DND-41 (cell line): ENCODE data around the gene ITGA2B.

Source experiments
- EZH2 ChIP-seq: IDR thresholded peaks from 3 replicates; pipeline ENCODE4 v1.6.1; 2012; ENCODE audit warnings: borderline replicate concordance, low read depth, mild to moderate bottlenecking, moderate library complexity, low read length, inconsistent platforms; ENCODE audit not compliant: severe bottlenecking
- TF ChIP-seq, protein P1 (sequence below): IDR thresholded peaks from 2 replicates; pipeline ENCODE4 v1.5.1; 2012; ENCODE audit warnings: borderline replicate concordance, low read length, moderate library complexity, mild to moderate bottlenecking; ENCODE audit not compliant: poor library complexity, severe bottlenecking; ENCODE audit errors: extremely low read depth

DNA sequence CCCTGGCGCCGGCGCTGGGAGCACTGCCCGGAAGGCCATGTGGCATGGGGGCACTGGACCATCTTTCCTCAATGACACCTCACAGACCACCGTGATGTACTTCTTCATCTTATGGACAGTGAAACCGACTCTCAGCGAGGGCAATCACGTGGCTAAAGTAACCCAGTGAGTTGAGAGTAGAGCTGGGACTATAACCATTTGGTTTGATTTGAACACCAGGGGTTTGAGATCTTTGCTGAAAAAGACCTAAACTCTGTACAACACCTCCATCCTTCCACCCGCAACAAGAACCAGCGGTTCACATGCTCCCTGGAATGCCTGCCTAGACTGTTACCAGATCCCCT, 3.3 kb downstream of the ITGA2B start:
- TF ChIP-seq, protein P1, sequence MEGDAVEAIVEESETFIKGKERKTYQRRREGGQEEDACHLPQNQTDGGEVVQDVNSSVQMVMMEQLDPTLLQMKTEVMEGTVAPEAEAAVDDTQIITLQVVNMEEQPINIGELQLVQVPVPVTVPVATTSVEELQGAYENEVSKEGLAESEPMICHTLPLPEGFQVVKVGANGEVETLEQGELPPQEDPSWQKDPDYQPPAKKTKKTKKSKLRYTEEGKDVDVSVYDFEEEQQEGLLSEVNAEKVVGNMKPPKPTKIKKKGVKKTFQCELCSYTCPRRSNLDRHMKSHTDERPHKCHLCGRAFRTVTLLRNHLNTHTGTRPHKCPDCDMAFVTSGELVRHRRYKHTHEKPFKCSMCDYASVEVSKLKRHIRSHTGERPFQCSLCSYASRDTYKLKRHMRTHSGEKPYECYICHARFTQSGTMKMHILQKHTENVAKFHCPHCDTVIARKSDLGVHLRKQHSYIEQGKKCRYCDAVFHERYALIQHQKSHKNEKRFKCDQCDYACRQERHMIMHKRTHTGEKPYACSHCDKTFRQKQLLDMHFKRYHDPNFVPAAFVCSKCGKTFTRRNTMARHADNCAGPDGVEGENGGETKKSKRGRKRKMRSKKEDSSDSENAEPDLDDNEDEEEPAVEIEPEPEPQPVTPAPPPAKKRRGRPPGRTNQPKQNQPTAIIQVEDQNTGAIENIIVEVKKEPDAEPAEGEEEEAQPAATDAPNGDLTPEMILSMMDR = no peak
- no peak for TF ChIP-seq EZH2
